IMR-90 (cell line): ENCODE data around the gene NACC2.

ENCODE experiments used
- CTCF ChIP-seq: conservative IDR thresholded peaks from 2 replicates; pipeline ENCODE4 v1.5.1; 2012; ENCODE audit warnings: mild to moderate bottlenecking, low read depth, low read length, improper control_type of control experiment
- POLR2A ChIP-seq: IDR thresholded peaks from 2 replicates; pipeline ENCODE4 v1.6.1; 2012; ENCODE audit warnings: mild to moderate bottlenecking, low read depth, low read length
- SMC3 ChIP-seq: fragments of 150-350 bp; IDR thresholded peaks from 2 replicates; pipeline ENCODE4 v1.6.1; 2016; ENCODE audit warnings: low read depth, mild to moderate bottlenecking, antibody characterized with exemption, low read length, moderate library complexity

DNA sequence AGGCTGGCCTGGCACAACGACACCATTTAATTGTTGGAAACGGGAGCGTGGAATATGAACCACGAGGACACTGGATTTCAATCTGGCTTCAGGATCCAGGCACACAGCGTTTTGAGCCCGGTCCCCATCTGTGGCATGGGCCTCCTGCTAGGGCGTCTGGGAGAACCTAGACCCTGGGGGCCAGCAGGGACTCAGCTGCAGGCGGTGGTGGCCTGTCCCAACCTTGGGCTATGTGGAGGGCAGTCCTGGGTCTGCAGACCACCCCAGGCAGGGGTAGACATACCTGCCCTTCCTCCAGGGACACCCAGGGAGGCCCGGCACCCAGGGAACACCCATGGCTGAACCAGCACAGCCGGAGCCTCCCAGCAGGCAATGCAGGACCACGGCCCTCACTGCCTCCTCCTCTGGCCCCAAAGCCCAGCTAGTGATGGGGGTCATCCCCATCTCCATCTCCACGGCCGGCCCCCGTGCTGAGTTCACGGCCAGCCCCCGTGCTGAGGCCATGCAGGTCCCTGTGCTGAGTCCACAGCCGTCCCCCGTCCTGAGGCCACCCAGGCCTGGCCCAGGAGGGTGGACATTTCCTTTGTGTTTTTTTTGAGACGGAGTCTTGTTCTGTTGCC lies 115.4 kb downstream of the NACC2 start:
- TF ChIP-seq CTCF: no peak
- TF ChIP-seq SMC3: no peak
- TF ChIP-seq POLR2A: no peak
